Hepatocyte (in vitro differentiated cells): ENCODE data around the gene KCNJ8. TPM values are rescaled to one million over a fixed set of nuclear protein-coding genes. Genes with fewer than 3 reads are reported as not detected.

Experiments
- DNase-seq: peaks from one replicate; pipeline ENCODE4 v3.0.0-alpha.2; 2016; ENCODE audit warnings: low spot score
- H2AFZ ChIP-seq: fragments of 200-600 bp; sonication (generic); 2 replicates; pipeline ENCODE4 v1.6.0; 2016; ENCODE audit warnings: antibody characterized with exemption, mild to moderate bottlenecking
- H3K27ac ChIP-seq: fragments of 200-600 bp; sonication (generic); 2 replicates; pipeline ENCODE4 v1.5.1; 2016; ENCODE audit warnings: mild to moderate bottlenecking
- H3K27me3 ChIP-seq: fragments of 200-600 bp; sonication (generic); 2 replicates; pipeline ENCODE4 v1.6.1; 2016
- H3K36me3 ChIP-seq: fragments of 200-600 bp; sonication (generic); replicated peaks from 2 replicates; pipeline ENCODE4 v1.5.1; 2016; ENCODE audit warnings: low read depth; ENCODE audit not compliant: insufficient read depth
- H3K4me1 ChIP-seq: fragments of 200-600 bp; sonication (generic); 2 replicates; pipeline ENCODE4 v1.5.1; 2016; ENCODE audit warnings: mild to moderate bottlenecking, moderate library complexity; ENCODE audit not compliant: insufficient read depth
- H3K4me2 ChIP-seq: fragments of 200-600 bp; sonication (generic); 2 replicates; pipeline ENCODE4 v1.6.0; 2016
- H3K4me3 ChIP-seq: fragments of 200-600 bp; sonication (generic); 2 replicates; pipeline ENCODE4 v1.5.1; 2016; ENCODE audit warnings: mild to moderate bottlenecking
- H3K79me2 ChIP-seq: fragments of 200-600 bp; sonication (generic); 2 replicates; pipeline ENCODE4 v1.6.0; 2017; ENCODE audit warnings: mild to moderate bottlenecking
- H3K9me2 ChIP-seq: fragments of 200-600 bp; sonication (generic); replicated peaks from 2 replicates; pipeline ENCODE4 v1.6.0; 2017; ENCODE audit warnings: mild to moderate bottlenecking; ENCODE audit not compliant: insufficient read depth
- H3K9me3 ChIP-seq: fragments of 200-600 bp; sonication (generic); 2 replicates; pipeline ENCODE4 v1.5.1; 2016; ENCODE audit warnings: low read depth, mild to moderate bottlenecking
- H4K20me1 ChIP-seq: fragments of 200-600 bp; sonication (generic); 2 replicates; pipeline ENCODE4 v1.6.0; 2016; ENCODE audit warnings: mild to moderate bottlenecking; ENCODE audit not compliant: insufficient read depth, poor library complexity, severe bottlenecking
- CTCF ChIP-seq: fragments of 200-600 bp; sonication (generic); IDR thresholded peaks from 2 replicates; pipeline ENCODE4 v1.5.1; 2016; ENCODE audit warnings: antibody characterized with exemption, mild to moderate bottlenecking; ENCODE audit not compliant: poor library complexity
- EZH2 ChIP-seq: fragments of 200-600 bp; sonication (generic); IDR thresholded peaks from 2 replicates; pipeline ENCODE4 v1.6.1; 2016; ENCODE audit warnings: antibody characterized with exemption, mild to moderate bottlenecking, borderline replicate concordance
- EZH2phosphoT487 ChIP-seq: fragments of 200-600 bp; sonication (generic); IDR thresholded peaks from one replicate; pipeline ENCODE4 v1.6.1; 2018; ENCODE audit warnings: antibody characterized with exemption, mild to moderate bottlenecking, low read depth, moderate library complexity; ENCODE audit not compliant: unreplicated experiment, severe bottlenecking
- WGBS: methylation state at CpG from one replicate; pipeline ENCODE4 v1.1.6; 2016; ENCODE audit warnings: low lambda C conversion rate; ENCODE audit errors: missing lambda C conversion rate; 5-methylcytosine and 5-hydroxymethylcytosine counted together
- polyA plus RNA-seq: library from polyadenylated mRNA; unstranded; fragments of >200 nt; fragmentation: Nextera tagmentation; extraction: Ambion mirVana; gene quantifications from 2 replicates; pipeline ENCODE4 v1.2.1, GENCODE V29; 2016
- total RNA-seq: library from RNA; depleted of rRNA; stranded (reverse); fragments of >200 nt; gene quantifications from 2 replicates; pipeline ENCODE4 v1.2.3, GENCODE V29; 2014

KCNJ8 gene
- total and polyA plus RNA-seq, 2 experiments from 2014 or later = 15.8 to 37.3 TPM

- no peak overlapping the region for H3K4me2 ChIP-seq
- no peaks in the 10 kb centered on the region for H3K9me3 ChIP-seq
- no peaks in the 10 kb centered on the region for H3K4me1 ChIP-seq
- no peaks in the 10 kb centered on the region for H3K9me2 ChIP-seq
- H2AFZ ChIP-seq = no peak overlapping the region
- H3K79me2 ChIP-seq = no peaks in the 10 kb centered on the region
- no peaks in the 10 kb centered on the region for H3K36me3 ChIP-seq
- no peak overlapping the region for H3K27ac ChIP-seq
- DNase-seq = no peak
- H3K4me3 ChIP-seq = no peak overlapping the region
- TF ChIP-seq CTCF (no peak), EZH2 (no peak)
- WGBS = 86% methylated on average over 5 of the region's 5 CpGs
- no peaks in the 10 kb centered on the region for H4K20me1 ChIP-seq
- no peaks in the 10 kb centered on the region for H3K27me3 ChIP-seq
These were observed 56.7 kb downstream of the KCNJ8 start for GRCh38 chr12:21717767-21718166.

GRCh38 chr12:21715386-21715785 is 59.1 kb downstream of the KCNJ8 start:
- Histone ChIP-seq H3K27ac (no peak overlapping the region), H3K4me2 (no peak overlapping the region), H3K36me3 (no peaks in the 10 kb centered on the region), H3K9me2 (no peaks in the 10 kb centered on the region), H3K27me3 (no peaks in the 10 kb centered on the region), H4K20me1 (no peaks in the 10 kb centered on the region), H3K9me3 (no peaks in the 10 kb centered on the region), H2AFZ (no peak overlapping the region), H3K4me1 (no peaks in the 10 kb centered on the region), H3K79me2 (no peaks in the 10 kb centered on the region), H3K4me3 (no peak overlapping the region)
- TF ChIP-seq EZH2phosphoT487 = no peak
- WGBS = 74% methylated on average over 2 of the region's 2 CpGs
- DNase-seq = no peak

Other genes starting within 250 kb of the KCNJ8 start
- 0.63 and 1.3 TPM in 2 replicates for gene SPX, start 248.4 kb downstream of the KCNJ8 start, total RNA-seq
- gene SPX, start 248.4 kb downstream of the KCNJ8 start, polyA plus RNA-seq = 0.39 and 0.97 TPM in 2 replicates
- gene GYS2, start 169.9 kb downstream of the KCNJ8 start, total RNA-seq = 0.27 and 0.88 TPM in 2 replicates
- gene GYS2, start 169.9 kb downstream of the KCNJ8 start, polyA plus RNA-seq = 0.16 and 0.47 TPM in 2 replicates
- gene LDHB, start 116.9 kb downstream of the KCNJ8 start, total RNA-seq = 634 and 669 TPM in 2 replicates
- 619 and 641 TPM in 2 replicates for gene LDHB, start 116.9 kb downstream of the KCNJ8 start, polyA plus RNA-seq
- gene ABCC9, start 166.7 kb upstream of the KCNJ8 start, total RNA-seq = 7.2 and 10.0 TPM in 2 replicates
- 0.68 and 1.1 TPM in 2 replicates for gene ABCC9, start 166.7 kb upstream of the KCNJ8 start, polyA plus RNA-seq